Activated naive CD8-positive, alpha-beta T cell treated with anti-CD3 and anti-CD28 coated beads, Interleukin-2, amount 50 U/mL, for 24 hours (primary cell): ENCODE results near the gene WDR11.
A peak's percentile ranks its signal among the peaks of the same experiment; 100 is the strongest.

Experiments
- ATAC-seq: fragments of 150-1000 bp; cut with Tn5 transposase; one replicate; pipeline ENCODE4 v1.10.0; 2021
- DNase-seq: peaks from one replicate; pipeline ENCODE4 v3.0.0; 2021
- H3K27ac Mint-ChIP-seq: one replicate; pipeline ENCODE4 v1.8.0; 2021; ENCODE audit warnings: mild to moderate bottlenecking, mixed read lengths
- H3K27me3 Mint-ChIP-seq: one replicate; pipeline ENCODE4 v1.8.0; 2021; ENCODE audit warnings: mixed read lengths
- H3K36me3 Mint-ChIP-seq: one replicate; pipeline ENCODE4 v1.8.0; 2021; ENCODE audit warnings: low read depth, mixed read lengths
- H3K4me1 Mint-ChIP-seq: one replicate; pipeline ENCODE4 v1.8.0; 2021; ENCODE audit warnings: mixed read lengths
- H3K4me3 Mint-ChIP-seq: one replicate; pipeline ENCODE4 v1.8.0; 2021; ENCODE audit warnings: mild to moderate bottlenecking, moderate library complexity, mixed read lengths
- H3K9me3 Mint-ChIP-seq: one replicate; pipeline ENCODE4 v1.8.0; 2021; ENCODE audit warnings: mixed read lengths

Gene WDR11

GRCh38 chr10:120945182-120945581, 94.0 kb downstream of the WDR11 start:
- Mint-ChIP-seq H3K4me3 (no peak overlapping the region), H3K4me1 (peaks cover 10% of the 10 kb centered on the region), H3K27ac (no peak overlapping the region), H3K27me3 (peaks cover 25% of the 10 kb centered on the region), H3K36me3 (no peaks in the 10 kb centered on the region), H3K9me3 (no peaks in the 10 kb centered on the region)
- DNase-seq (no peak), ATAC-seq (no peak)

GRCh38 chr10:120945801-120946302, 94.7 kb downstream of the WDR11 start:
- ATAC-seq (no peak), DNase-seq (no peak)
- no peaks in the 10 kb centered on the region for H3K36me3 Mint-ChIP-seq
- H3K9me3 Mint-ChIP-seq = no peaks in the 10 kb centered on the region
- peaks cover 29% of the 10 kb centered on the region for H3K27me3 Mint-ChIP-seq
- H3K4me3 Mint-ChIP-seq = no peak overlapping the region
- peaks cover 10% of the 10 kb centered on the region for H3K4me1 Mint-ChIP-seq
- H3K27ac Mint-ChIP-seq = no peak overlapping the region

GRCh38 chr10:120946497-120946896, 95.3 kb downstream of the WDR11 start:
- Mint-ChIP-seq H3K4me3 (no peak overlapping the region), H3K27me3 (peaks cover 35% of the 10 kb centered on the region), H3K27ac (no peak overlapping the region), H3K9me3 (no peaks in the 10 kb centered on the region), H3K4me1 (peaks cover 10% of the 10 kb centered on the region), H3K36me3 (no peaks in the 10 kb centered on the region)
- DNase-seq = no peak
- ATAC-seq = no peak

GRCh38 chr10:120948889-120949608, 97.9 kb downstream of the WDR11 start:
- Mint-ChIP-seq H3K27me3 (peaks cover 41% of the 10 kb centered on the region), H3K4me3 (peak overlapping the region; percentile 6), H3K36me3 (no peaks in the 10 kb centered on the region), H3K4me1 (peaks cover 8% of the 10 kb centered on the region), H3K9me3 (peaks cover 7% of the 10 kb centered on the region), H3K27ac (no peak overlapping the region)
- ATAC-seq (peak; percentile 94), DNase-seq (peak; percentile 76)

- ATAC-seq (no peak), DNase-seq (no peak)
- H3K27ac Mint-ChIP-seq = no peak overlapping the region
- no peaks in the 10 kb centered on the region for H3K36me3 Mint-ChIP-seq
- peak overlapping the region; percentile 6 for H3K4me3 Mint-ChIP-seq
- H3K9me3 Mint-ChIP-seq = peaks cover 7% of the 10 kb centered on the region
- peaks cover 41% of the 10 kb centered on the region for H3K27me3 Mint-ChIP-seq
- H3K4me1 Mint-ChIP-seq = peaks cover 8% of the 10 kb centered on the region
Observed at GRCh38 chr10:120949609-120950031, 98.5 kb downstream of the WDR11 start.

GRCh38 chr10:120950051-120950561, 98.9 kb downstream of the WDR11 start:
- Mint-ChIP-seq H3K4me3 (no peak overlapping the region), H3K4me1 (peaks cover 8% of the 10 kb centered on the region), H3K36me3 (no peaks in the 10 kb centered on the region), H3K27me3 (peaks cover 43% of the 10 kb centered on the region), H3K27ac (no peak overlapping the region), H3K9me3 (peaks cover 10% of the 10 kb centered on the region)
- DNase-seq = no peak
- ATAC-seq = no peak

- no peak for ATAC-seq
- no peak overlapping the region for H3K27ac Mint-ChIP-seq
Observed at GRCh38 chr10:120951288-120951687, 100.1 kb downstream of the WDR11 start.

GRCh38 chr10:120953897-120954296, 102.7 kb downstream of the WDR11 start:
- ATAC-seq (no peak), DNase-seq (no peak)
- peaks cover 31% of the 10 kb centered on the region for H3K27me3 Mint-ChIP-seq
- no peaks in the 10 kb centered on the region for H3K36me3 Mint-ChIP-seq
- H3K4me3 Mint-ChIP-seq = no peak overlapping the region
- H3K4me1 Mint-ChIP-seq = peaks cover 3% of the 10 kb centered on the region
- H3K27ac Mint-ChIP-seq = no peak overlapping the region
- peaks cover 15% of the 10 kb centered on the region for H3K9me3 Mint-ChIP-seq

More at GRCh38 chr10:120951288-120951687, 100.1 kb downstream of the WDR11 start:
- Mint-ChIP-seq H3K36me3 (no peaks in the 10 kb centered on the region), H3K4me1 (peaks cover 8% of the 10 kb centered on the region), H3K4me3 (no peak overlapping the region), H3K27me3 (peaks cover 42% of the 10 kb centered on the region), H3K9me3 (peaks cover 15% of the 10 kb centered on the region)
- DNase-seq = no peak
